Right hindlimb (tissue), 1 donor: Measurements from ENCODE around the gene ATIC.
"Not testable (repeated sequence)": the region's sequence is repeated elsewhere in the genome, so short reads cannot be mapped to it uniquely, and the experiment has no call there.

ENCODE experiments used
- DNase-seq: peaks from one replicate; pipeline ENCODE4 v3.0.0-alpha.2; 2018

ATIC gene

DNA sequence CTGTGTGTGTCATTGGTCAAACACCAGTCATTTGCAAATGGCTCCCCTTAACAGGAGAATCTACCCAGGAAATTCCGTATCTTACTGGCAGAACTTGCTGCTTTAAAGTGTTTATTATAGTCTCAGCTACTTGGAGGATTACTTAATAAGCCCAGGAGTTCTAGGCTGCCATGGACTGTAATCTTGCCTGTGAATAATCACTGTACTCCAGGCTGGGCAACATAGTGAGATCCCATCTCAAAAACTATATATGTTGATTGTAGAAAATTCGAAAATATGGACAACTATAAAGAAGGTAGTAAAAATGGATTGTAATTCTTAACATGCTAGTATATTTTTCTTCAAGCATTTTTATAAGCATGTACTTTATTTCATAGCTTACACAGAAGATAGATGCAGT is 4.5 kb downstream of the ATIC start:
- DNase-seq: no peak

DNA sequence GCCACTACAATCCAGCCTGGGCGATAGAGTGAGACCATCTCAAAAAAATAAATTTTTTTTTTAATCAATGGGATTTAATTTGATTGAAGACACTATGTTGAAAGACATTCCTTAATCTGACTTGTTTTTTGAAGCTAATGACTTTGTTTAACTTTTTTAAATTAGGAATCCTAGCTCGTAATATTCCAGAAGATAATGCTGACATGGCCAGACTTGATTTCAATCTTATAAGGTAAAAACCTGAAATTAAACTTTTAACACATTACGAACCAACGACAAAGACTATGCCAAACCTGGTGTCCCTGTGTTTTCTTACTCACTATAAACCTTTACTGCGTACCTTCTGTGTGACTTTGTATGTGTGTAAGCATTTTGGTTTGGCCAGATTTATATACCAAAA is 7.6 kb downstream of the ATIC start:
- no peak for DNase-seq

DNA sequence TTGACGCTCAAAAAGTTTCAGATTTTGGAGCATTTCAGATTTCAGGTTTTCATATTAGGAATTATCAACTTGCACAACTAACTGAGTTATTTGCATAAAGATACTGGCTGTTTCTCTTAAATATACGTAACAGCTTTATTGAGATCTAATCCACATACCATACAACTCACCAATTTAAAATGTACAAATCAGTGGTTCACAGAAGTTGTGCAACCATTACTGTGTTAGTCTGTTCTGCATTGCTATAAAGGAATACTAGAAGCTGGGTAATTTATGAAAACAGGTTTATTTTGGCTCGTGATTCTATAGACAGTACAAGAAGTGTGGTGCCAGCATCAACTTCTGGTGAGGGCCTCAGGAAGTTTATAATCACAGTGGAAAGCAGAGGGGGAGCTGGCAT is 8.2 kb downstream of the ATIC start:
- DNase-seq: no peak

DNA sequence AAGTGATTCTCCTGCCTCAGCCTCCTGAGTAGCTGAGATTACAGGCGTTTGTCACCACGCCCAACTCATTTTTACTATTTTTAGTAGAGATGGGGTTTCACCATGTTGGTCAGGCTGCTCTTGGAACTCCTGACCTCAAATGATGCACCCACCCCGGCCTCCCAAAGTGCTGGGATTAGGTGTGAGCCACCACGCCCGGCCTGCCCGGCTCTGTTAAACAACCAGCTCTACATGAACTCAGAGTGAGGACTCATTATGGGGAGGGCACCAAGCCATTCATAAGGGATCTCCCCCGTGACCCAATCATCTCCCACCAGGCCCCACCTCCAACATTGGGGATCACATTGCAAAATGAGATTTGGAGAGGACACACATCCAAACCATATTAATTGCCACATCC is 8.8 kb downstream of the ATIC start:
- no peak for DNase-seq

DNA sequence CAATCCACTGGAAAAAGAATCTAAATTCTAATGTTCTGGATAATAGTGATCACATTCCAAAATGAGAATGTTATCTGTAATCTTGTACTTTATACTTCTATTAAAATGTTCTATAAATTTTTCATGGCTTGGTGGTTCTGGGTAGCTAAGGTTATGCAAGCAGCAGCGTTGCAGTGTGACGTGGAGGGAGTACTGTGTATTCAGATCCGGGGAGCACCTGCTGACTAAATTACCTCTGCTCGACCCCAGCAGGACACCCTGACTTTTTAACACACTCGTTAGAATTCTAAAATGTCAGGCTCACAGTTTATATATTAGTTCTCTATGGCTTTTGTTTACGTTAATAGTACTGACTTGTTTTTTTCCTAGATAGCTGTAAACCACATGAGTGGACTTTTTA is 13.0 kb downstream of the ATIC start:
- no peak for DNase-seq

DNA sequence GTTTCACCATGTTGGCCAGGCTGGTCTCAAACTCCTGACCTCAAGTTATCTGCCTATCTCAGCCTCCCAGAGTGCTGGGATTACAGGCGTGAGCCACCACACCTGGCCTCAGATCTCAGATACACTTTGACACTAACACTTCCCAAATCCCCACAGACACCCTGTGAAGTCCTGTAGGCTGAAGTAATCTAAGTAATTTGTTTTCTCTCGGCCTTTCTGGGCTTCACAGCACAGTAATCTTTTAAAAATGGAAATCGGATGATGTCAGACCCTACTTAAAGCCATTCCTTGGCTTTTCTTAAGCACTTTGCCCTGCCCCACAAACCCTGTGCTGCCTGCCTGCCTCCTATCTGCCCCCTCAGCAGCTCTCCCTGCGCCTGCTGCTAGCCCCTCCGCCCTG is 16.2 kb downstream of the ATIC start:
- DNase-seq: no peak

DNA sequence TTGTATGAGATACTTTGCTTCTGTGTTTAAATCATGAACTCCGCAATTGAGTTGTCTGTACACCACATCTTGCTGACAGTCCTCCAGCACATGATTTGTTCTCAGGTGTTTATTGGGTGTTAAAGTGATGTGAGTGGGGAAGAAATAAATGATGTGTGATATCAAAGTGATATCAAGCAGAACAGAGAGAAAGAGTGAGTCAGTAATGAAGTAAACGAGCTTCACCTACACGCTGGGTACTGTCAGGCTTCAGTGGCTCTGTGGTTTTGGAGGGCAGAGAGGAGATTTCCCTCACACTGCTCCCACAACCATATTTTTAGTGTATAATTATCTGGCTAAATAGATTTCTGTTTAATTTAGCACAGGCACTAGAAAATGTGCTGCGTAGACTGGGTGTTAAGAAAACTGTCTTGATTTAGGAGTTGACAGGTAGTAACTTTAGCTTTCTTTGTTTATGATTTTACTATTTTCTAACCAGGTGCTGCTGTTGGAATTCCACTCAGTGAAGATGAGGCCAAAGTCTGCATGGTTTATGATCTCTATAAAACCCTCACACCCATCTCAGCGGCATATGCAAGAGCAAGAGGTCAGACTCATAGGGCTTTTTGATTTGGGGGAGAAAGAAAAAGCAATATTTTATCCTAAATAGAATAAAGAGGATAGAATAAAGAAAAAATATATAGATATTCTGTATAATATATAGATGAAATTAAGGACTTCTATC is 21.2 kb downstream of the ATIC start:
- DNase-seq: no peak

DNA sequence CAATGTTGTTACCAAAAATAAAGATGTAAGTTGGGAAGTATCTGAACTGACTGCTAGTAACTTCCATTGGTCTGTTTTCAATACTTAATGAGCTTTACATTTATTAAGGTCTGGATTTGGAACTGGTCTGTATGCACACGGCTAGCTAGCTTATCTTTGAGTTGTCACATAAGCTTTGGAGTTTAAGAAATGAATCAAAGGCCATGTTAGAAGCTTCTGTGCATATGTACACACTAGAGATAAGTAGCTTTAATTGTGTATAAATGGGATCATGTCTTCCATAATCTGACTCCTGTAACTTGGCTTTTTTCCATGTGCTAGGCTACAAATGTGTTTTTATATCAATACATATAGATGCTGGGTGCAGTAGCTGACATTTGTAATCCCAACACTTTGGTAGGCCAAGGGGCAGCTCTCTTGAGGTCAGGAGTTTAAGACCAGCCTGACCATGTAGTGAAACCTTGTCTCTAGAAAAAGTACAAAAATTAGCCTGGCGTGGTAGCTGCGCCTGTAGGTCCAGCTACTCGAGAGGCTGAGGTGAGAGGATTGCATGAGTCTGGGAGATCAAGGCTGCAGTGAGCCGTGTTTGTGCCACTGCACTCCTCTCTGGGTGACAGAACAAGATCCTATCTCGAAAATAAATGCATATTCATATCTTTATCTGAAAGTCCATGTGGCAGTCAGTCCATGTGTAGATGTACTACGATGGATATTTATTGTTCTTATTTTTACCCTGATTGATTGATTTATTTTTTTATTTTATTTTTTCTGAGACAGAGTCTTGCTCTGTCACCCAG is 27.2 kb downstream of the ATIC start:
- DNase-seq: no peak

DNA sequence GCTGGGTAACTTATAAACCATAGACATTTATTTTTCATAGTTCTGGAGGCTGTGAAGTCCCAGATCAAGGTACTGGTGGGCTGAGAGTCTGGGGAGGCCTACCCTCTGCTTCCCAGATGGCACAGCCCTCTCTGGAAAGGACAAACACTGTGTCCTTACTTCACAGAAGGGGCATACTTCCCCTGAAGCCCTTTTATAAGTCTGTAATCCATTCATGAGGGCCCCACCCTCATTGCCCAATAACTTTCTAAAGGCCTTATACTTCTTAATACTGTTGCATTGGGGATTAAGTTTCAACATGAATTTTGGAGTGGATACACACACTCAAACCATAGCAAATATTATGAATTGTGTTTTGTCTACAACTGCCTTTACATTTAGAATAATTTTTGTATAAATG is 36.0 kb downstream of the ATIC start:
- no peak for DNase-seq

DNA sequence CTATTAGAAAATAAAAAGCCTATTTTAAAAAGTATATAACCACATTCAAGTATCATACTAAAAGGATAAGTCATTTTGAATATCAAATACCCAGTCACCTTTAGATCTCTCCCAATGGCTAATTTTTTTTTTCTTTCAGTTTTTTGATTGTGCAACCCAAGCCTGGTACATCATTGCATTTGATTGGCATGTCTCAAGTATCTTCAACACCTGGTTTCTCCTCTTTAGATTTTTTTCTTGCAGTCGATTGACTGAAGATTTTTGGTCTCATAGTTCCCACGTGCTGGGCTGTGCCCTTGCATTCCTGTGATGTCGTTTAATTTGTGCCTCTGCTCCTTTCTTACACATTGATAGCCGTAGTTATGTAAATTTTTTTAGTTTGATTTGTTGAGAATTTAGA is 40.7 kb downstream of the ATIC start:
- DNase-seq: no peak

DNA sequence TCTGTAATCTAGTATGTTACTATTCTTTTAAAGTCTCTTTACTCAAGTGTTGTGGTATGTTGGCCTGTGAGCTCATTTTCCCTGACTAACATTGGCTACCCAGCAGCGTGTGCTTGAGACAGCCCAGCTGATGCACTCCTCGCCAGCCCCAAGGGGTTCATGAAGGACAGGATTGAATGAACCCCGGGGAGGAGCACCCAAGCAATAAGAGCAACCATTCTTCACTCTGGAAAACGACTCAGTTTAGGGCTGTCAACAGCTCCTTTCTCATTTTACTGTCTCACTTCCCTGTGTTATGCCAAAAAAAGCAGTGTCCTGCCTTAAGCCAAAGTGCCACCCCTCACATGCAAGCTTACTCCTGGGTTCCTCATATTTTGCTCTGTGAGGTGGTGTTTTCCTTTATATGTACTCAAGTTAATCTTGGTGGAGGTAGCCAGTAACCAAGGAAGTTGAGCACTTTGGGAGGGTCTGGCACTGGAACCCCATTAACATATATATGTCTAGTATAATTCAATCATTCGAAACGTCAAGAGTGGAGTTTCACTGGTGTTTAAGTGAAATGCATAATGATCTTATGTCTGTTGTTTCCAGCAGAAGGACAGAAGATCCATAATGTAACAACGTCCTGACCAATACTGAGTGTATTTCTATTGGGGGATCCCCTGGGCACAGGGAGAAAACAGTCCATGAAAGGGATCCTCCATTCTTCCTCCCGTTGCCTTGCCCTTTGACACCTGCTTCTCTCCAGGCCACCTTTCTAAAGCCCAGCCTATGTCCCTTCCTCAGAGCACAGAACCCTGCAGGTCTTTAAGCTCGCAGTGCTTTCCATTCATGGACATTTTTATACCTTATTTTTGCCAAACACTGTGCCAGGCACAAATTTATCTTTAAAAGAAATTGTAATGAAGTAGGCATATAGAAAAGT is 43.2 kb downstream of the ATIC start:
- DNase-seq: no peak

DNA sequence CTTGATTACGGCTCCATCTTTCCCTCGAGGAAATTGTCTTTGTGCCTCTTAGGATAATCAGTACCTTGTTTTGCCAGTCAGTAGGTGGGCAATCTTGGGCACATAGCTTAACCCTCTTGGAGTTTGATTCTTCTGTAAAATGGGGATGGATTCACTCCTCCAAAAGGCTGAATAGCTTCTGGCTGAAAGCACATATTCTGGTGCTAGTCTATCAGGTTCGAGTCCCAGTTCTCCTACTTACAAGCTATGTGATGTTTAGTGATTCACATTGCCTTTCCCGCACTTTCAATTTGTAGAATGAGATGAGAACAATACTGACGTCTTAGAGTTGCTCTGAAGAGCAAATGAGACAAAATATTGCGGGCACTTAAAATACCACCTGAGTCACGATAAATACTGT is 43.9 kb downstream of the ATIC start:
- no peak for DNase-seq

DNA sequence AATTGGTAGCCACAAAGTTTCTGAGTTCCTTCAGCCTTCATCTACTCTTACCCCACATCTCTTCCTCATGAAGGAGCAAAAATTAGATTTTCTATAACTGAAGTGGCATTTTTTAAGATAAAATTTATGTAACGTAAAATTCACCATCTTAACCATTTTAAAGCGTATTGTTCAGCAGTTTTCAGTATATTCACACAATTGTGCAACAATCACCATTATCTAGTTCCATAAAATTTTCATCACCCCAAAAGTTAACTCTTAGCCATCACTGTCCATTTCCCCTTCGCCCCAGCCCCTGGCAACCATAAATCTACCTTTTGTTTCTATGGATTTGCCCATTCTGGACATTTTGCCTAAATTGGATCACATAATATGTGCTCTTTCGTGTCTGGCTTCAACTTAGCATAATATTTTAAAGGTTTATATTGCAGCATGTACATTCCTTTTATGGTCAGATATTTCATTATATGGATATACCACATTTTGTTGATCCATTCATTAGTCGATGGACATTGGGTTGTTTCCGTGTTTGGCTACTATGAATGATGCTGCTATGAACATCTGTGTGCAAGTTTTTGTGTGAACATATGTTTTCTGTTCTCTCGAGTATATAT is 44.6 kb downstream of the ATIC start:
- DNase-seq: no peak

DNA sequence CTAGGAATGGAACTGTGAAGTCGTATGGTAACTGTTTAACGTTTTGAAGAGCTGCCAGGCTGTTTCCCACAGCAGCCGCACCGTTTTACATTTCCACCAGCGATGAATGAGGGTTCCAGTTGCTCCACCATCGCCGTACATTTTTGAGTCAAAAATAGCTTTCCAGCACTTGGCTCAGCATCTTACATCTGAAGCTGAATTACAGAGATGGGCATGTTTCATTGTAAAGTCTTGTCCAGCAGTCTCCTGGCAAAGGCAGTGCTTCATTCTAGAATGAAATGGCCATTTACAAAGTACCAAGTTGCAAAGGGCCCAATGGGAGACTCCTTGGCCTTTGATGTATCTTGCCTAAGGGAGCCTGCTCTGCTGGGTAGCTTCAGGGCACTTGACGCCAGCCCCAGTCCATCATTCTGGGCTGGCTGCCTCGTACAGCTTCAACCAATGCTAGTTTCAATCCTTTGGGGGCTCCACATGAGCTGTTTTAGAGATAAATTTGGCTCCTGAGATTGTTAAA is 45.1 kb downstream of the ATIC start:
- DNase-seq: peak; percentile 34

DNA sequence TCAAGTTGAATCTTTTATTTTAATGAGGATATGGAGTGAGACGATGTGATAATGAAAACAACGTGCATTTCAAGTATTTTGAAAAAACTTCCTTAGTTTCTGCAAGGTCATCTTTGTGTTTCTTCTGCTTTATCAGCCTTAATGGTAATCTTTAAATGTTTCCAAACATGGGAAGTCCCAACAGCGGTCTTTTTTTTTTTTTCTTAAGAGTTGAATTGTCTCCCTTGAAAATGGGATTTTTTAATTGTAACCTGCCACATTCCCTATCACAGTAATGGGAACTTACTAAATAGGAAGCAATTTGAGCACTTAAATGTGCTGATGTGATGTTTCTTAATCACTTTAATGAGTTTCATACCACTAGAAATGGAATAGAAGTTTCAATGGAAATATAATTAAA is 45.8 kb downstream of the ATIC start:
- no peak for DNase-seq

DNA sequence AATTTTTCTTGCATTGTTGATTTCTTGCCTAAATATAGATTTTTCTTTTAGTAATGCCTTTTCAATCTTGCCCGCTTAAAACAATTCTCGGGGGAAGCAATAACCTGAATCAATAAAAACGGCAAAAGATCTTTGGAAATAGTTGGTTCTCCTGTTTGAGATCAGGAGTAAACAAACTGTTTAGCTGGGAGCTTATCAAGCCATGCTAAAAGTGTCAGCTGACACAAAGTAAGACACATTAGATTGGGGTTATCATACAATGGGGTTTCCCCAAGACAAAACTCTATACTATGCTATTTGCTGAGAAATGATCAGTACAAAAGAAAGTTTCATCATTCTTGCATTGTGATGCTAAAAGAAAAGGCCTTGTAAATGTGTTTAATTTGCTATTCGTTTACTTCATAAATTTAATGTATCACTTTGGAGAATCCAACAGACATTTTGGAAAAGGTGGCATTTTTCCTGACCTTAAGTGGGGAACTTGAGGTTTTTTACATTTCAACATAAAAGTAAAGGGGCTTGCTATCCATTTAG is 46.5 kb downstream of the ATIC start:
- DNase-seq: no peak

DNA sequence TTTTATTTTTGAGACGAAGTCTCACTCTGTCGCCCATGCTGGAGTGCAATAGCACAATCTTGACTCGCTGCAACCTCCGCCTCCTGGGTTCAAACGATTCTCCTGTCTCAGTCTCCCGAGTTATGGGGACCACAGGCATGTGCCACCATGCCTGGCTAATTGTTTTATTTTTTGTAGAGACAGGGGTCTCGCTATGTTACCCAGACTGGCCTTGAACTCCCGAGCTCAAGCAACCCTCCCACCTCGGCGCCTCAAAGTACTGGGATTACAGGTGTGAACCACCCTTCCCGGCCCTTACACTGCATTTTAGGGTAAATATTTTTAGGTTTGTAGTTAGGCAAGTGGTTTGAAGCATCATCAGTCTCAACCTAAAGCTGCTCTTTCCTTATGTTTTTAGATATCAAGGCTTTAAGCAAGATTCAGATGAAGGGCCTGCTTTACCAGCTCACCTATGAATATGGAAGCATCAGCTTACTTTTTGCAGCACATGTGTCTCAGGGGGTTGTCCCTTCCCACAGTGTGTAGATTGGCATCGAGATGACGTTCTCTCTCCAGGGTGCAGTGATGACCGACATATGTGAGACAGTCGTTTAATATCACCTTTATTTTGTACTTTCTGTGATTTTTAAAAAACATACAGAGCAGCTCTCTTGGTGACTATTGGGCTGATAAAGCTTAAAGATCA is 47.2 kb downstream of the ATIC start:
- no peak for DNase-seq

DNA sequence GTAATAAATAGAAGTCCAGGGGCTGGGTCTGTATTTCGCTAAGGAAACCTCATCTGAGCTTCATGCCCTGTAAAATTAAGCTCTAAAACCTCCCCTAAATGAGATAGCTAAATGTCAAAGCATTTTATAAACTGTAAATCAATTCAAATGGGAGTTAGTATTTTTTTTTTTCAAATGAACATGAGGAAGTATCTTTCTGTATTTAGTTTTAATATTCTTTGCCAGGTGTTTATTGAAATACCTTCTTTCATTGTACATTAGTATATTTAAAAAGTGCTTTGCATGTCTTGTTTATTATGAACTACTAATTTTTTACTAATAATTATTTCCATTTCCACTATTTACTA is 47.7 kb downstream of the ATIC start:
- no peak for DNase-seq

DNA sequence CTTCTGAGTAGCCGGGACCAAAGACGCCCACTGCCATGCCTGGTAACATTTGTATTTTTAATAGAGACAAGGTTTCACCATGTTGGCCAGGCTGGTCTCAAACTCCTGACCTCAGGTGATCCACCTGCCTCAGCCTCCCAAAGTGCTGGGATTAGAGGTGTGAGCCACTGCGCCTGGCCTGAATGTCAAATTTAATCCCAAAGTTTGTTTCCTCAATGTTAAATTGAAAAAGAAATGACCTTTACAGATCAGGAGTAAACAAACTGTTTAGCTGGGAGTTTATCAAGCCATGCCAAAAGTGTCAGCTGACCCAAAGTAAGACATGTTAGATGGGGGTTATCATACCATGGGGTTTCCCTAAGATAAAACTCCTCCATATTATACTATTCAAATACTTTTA is 48.2 kb downstream of the ATIC start:
- DNase-seq: not testable (repeated sequence)

DNA sequence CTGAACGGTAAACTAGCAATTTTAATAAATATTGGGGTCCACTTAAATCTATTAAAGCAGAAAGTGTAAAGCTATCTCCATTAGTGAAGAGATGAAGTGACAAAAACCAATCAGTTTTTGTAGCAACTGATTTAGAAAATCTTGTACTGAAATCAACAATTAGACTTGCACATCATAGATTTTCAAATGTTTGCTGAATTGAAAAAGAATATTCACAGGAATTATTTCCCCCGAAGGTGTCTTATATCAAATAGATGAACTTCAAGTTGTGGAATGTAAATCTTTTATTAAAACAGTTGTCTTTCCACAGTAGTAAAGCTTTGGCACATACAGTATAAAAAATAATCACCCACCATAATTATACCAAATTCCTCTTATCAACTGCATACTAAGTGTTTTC is 48.7 kb downstream of the ATIC start:
- DNase-seq: no peak

DNA sequence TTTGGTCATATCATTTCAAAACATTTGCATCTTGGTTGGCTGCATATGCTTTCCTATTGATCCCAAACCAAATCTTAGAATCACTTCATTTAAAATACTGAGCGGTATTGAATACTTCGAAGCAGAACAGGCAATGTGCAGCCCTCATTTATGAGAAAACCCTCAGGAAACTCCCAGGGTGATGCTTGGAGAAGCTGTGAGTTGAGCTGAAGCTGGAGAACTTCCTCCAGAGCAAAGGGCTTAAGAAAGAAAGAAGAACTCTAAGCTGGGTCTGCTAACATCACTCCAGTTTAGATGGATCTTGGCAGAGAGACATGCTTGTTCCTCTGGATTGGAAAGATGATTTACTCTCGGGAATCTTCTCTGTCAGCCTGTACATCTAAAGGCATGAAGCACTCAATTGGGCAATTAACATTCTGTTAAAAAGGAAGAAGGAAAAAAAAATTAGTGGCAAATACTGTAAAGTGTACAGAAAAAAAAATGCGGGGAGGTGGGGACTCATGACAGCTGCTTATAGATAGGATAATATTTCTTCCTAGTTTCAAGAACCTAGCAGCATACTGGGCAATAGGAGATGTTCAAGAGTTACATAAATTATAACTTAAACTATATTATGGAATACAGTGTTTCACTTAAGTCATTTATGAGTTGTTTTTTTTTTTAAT is 49.5 kb downstream of the ATIC start:
- no peak for DNase-seq
